Psoas muscle (tissue), 8 donors: ENCODE results near the gene ATG7. TPM values are rescaled to one million over a fixed set of nuclear protein-coding genes. Genes with fewer than 3 reads are reported as not detected.

Source experiments
- ATAC-seq, 4 donors: fragments of 200-7000 bp; cut with Tn5 transposase; one replicate each; pipeline ENCODE4 v1.9.1; 2020; ENCODE audit warnings: moderate library complexity in 3 of 4, mild to moderate bottlenecking in 2 of 4
- DNase-seq, 2 donors: peaks; one replicate each; pipeline ENCODE4 v3.0.0-alpha.2; 2020
- H3K27ac ChIP-seq: fragments of 200-600 bp; one replicate; pipeline ENCODE4 v1.8.0; 2022
- H3K27me3 ChIP-seq, 3 donors: fragments of 200-600 bp in 1 of 3; one replicate each; pipeline versions ENCODE4 v1.6.1 to v1.8.0; 2013 to 2022; ENCODE audit warnings: low read length in 2 of 3, mild to moderate bottlenecking in 2 of 3, moderate library complexity in 1 of 3; ENCODE audit not compliant: insufficient read depth in 3 of 3
- H3K36me3 ChIP-seq, 2 donors: fragments of 200-600 bp in 1 of 2; one replicate each; pipeline versions ENCODE4 v1.6.1 to v1.8.0; 2013 to 2022; ENCODE audit warnings: low read depth in 1 of 2, mild to moderate bottlenecking in 1 of 2, moderate library complexity in 1 of 2; ENCODE audit not compliant: insufficient read depth in 1 of 2
- H3K4me1 ChIP-seq: fragments of 200-600 bp; one replicate; pipeline ENCODE4 v1.8.0; 2022
- H3K4me3 ChIP-seq: fragments of 200-600 bp; one replicate; pipeline ENCODE4 v1.8.0; 2022; ENCODE audit warnings: mild to moderate bottlenecking
- H3K9me3 ChIP-seq: fragments of 200-600 bp; one replicate; pipeline ENCODE4 v1.8.0; 2022
- WGBS, 3 donors: extraction: QIAGEN DNeasy Blood & Tissue Kit; methylation state at CpG; one replicate each; pipeline versions ENCODE4 v1.1.6 to v1.1.7; 2013; 5-methylcytosine and 5-hydroxymethylcytosine counted together
- intact Hi-C, 2 donors: fragments of 100-400 bp; cut with DNase I; formaldehyde crosslinking; loops; one replicate each; pipeline versions ENCODE4 v1.11.0 to v1.14.2; 2022
- long read RNA-seq, 2 donors: library from polyadenylated mRNA; unstranded; transcript quantifications; one replicate each; pipeline ENCODE4 v2.0.0, GENCODE V29; 2021
- polyA plus RNA-seq, 3 donors: library from polyadenylated mRNA; stranded (reverse); fragments of 200-250 nt; gene quantifications; one replicate each; pipeline ENCODE4 v1.2.3, GENCODE V29; 2013
- total RNA-seq, 4 donors: library from RNA; stranded (reverse); fragmentation: NEBNext Ultra II Directional in 2 of 4; extraction: Animal tissue kit (Norgen Biotek cat#: 25700) in 2 of 4; gene quantifications; one replicate each; pipeline versions ENCODE4 v1.2.1 to v1.2.4, GENCODE V29; 2021 to 2023
- TF ChIP-seq, protein P1 (sequence below): fragments of 200-600 bp; IDR thresholded peaks from one replicate; pipeline ENCODE4 v1.8.0; 2022; ENCODE audit warnings: antibody characterized with exemption
- donor health status: healthy with polysubstance abuse.
- donor health status: DM: no; HTN: no; CAD: no; lungs with moderate emphysema.
- donor health status: Bipolar disorder and iron deficiency.
- donor health status: healthy.
- donor health status: DM: yes; HTN: yes; CAD: no.
- donor health status: DM: no; HTN: no; CAD: no.
- donor health status: DM: no; HTN: no; CAD: no.
- donor health status: DM: yes; HTN: yes; CAD: no.

The ATG7 gene, protein sequence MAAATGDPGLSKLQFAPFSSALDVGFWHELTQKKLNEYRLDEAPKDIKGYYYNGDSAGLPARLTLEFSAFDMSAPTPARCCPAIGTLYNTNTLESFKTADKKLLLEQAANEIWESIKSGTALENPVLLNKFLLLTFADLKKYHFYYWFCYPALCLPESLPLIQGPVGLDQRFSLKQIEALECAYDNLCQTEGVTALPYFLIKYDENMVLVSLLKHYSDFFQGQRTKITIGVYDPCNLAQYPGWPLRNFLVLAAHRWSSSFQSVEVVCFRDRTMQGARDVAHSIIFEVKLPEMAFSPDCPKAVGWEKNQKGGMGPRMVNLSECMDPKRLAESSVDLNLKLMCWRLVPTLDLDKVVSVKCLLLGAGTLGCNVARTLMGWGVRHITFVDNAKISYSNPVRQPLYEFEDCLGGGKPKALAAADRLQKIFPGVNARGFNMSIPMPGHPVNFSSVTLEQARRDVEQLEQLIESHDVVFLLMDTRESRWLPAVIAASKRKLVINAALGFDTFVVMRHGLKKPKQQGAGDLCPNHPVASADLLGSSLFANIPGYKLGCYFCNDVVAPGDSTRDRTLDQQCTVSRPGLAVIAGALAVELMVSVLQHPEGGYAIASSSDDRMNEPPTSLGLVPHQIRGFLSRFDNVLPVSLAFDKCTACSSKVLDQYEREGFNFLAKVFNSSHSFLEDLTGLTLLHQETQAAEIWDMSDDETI
- total RNA-seq (10 to 100 TPM; 13.5 to 15.0 (median 14.5) TPM), polyA plus RNA-seq (10 to 100 TPM in 2 of 3 donors, 1 to 10 TPM in 1; 5.9 to 13.1 (median 10.3) TPM)
- long read RNA-seq, donor 1, full-length matches to known transcripts = 6 of 12 reads
- long read RNA-seq, donor 1, partial matches to known transcripts = 0 of 12 reads
- long read RNA-seq, donor 1, other reads (novel, unspliced or antisense) = 6 of 12 reads
- long read RNA-seq, donor 2, full-length matches to known transcripts = 9 of 29 reads
- long read RNA-seq, donor 2, partial matches to known transcripts = 6 of 29 reads
- long read RNA-seq, donor 2, other reads (novel, unspliced or antisense) = 14 of 29 reads

DNA sequence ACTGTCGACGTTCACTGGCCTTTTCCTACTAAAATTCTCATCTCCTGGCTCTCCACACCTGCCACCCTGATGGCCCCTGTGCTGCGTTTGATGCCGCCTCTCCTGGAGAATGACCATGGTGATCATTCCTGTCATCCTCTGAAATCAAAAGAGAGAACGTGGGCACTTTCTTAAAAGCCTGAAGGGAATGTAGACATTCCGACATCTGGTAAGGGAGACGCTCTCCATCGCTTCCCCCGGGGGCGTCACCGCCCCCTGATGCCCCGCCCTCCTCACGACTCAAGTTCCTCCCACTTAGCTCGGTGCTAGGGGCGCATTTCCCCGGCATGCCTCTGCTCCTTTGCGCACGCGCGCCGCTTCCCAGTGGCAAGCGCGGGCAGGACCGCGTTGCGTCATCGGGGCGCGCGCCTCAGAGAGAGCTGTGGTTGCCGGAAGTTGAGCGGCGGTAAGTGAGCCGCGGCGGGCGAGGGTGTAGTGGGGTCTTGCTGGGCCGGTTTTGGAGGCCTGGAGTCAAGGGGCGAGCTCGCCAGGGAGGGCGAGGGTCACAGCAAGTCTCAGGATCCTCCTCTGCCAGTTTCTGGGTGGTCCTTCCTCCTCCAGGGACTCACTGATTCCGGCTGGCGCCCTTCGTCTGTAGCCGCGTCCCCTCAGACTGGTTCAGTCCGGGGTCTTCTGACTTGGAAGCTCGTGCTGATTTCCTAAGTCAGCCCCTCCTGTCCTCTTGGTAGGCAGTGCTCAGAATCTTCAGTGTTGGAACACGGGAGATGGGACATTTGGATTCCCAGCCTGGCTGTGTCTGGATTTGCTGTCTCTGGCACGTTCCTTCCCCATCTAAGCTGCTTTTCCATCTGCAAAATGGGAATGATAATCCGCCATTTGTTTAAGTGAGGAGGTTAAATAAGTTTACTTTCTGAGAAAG, at the start of gene ATG7:
Gene ATG7 (plus strand): TSS at position 412 of the 919 bp plus-strand sequence. CDS start 26,299 bp downstream, outside the sequence.
- Histone ChIP-seq H3K36me3 (peaks cover 3 to 6% of the 10 kb centered on the region in 2 donors), H3K9me3 (no peaks in the 10 kb centered on the region), H3K27ac (peak within 1 kb of the TSS; percentile 87), H3K4me1 (peaks cover 18% of the 10 kb centered on the region), H3K27me3 (no peaks in the 10 kb centered on the region), H3K4me3 (peak within 1 kb of the TSS; percentile 83)
- DNase-seq = peak; percentile 98 to 99
- intact Hi-C loops = no loop called here
- TF ChIP-seq, protein P1, sequence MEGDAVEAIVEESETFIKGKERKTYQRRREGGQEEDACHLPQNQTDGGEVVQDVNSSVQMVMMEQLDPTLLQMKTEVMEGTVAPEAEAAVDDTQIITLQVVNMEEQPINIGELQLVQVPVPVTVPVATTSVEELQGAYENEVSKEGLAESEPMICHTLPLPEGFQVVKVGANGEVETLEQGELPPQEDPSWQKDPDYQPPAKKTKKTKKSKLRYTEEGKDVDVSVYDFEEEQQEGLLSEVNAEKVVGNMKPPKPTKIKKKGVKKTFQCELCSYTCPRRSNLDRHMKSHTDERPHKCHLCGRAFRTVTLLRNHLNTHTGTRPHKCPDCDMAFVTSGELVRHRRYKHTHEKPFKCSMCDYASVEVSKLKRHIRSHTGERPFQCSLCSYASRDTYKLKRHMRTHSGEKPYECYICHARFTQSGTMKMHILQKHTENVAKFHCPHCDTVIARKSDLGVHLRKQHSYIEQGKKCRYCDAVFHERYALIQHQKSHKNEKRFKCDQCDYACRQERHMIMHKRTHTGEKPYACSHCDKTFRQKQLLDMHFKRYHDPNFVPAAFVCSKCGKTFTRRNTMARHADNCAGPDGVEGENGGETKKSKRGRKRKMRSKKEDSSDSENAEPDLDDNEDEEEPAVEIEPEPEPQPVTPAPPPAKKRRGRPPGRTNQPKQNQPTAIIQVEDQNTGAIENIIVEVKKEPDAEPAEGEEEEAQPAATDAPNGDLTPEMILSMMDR = no peak
- 1 to 2% (median 1%) methylated on average over 45 to 51 of the region's 51 CpGs for WGBS, 3 donors
- peak; percentile 98 to 100 (median 99) for ATAC-seq

DNA sequence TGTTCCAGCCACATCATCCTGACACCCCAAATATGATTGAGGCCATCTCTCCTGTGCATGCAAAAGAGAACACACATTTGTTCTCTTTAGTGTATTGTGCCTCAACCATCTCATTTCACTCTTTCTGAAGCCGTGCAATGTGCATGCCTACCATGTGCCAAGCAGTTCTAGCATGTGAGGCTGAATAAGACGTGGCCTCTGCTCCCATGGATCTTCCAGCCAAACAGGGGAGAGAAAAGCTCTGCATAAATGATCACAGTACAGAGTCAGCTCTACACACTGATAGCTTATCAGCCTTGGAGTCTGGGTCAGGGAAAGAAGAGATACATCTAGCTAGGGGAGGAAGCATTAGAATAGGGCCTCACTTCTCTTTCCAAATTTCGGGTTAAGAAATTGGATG, 48.2 kb upstream of the ATG7 start:
- H3K27ac ChIP-seq = no peak overlapping the region
- H3K4me3 ChIP-seq = no peak overlapping the region
- no peaks in the 10 kb centered on the region for H3K4me1 ChIP-seq
- H3K9me3 ChIP-seq = no peaks in the 10 kb centered on the region
- ATAC-seq (no peak), DNase-seq (no peak)
- no peaks in the 10 kb centered on the region for H3K27me3 ChIP-seq
- intact Hi-C loops = no loop called here
- no peaks in the 10 kb centered on the region for H3K36me3 ChIP-seq
- TF ChIP-seq, protein P1 = no peak
- 89 to 95% (median 92%) methylated on average over 3 of the region's 3 CpGs for WGBS, 3 donors

DNA sequence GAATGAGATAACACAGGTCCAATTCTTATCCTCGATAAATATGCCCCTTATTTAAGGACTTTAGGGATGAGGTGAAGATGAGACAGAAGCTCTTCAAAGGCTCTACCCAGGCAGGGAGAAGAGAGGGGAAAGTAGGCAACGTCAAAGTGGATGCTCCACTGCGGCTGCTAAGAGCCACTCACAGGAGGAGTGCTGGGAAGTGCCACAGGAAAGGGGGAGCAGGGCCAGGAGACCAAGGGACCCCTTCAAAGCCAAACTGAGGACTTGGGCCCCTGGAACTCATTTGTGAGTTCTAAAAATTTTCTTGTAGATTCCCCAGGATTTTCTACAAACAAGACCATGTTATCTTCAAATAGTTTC, 47.3 kb upstream of the ATG7 start:
- Histone ChIP-seq H3K4me1 (no peaks in the 10 kb centered on the region), H3K36me3 (no peaks in the 10 kb centered on the region), H3K27me3 (no peaks in the 10 kb centered on the region), H3K9me3 (no peaks in the 10 kb centered on the region), H3K27ac (peak overlapping the region; percentile 19), H3K4me3 (no peak overlapping the region)
- ATAC-seq (no peak), DNase-seq (no peak)
- intact Hi-C loops = loop anchor here in 1 of 2 donors (5.0 kb wide), 1 partner anchor 68 kb away; no protein-coding TSS in a partner anchor
- TF ChIP-seq, protein P1 = no peak
- 87 to 95% (median 90%) methylated on average over 3 of the region's 3 CpGs for WGBS, 3 donors

DNA sequence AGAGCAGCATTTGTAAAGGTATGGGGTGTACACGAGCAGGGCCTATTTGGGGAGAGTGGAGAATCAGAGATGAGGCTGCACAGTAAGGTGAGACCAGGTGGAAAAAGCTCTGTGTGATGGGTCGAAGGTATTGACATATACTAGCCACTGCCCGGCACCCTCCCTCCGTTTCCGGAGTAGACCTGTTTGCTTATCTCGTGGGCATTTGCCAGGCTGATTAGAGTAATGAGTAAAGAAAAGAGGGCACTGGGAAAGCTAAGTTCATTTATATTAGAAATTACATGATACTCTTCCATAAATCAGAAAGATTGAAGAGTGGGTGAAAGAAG, 46.2 kb upstream of the ATG7 start:
- Histone ChIP-seq H3K4me1 (no peaks in the 10 kb centered on the region), H3K9me3 (no peaks in the 10 kb centered on the region), H3K36me3 (no peaks in the 10 kb centered on the region), H3K27ac (peak overlapping the region; percentile 46), H3K4me3 (no peak overlapping the region), H3K27me3 (no peaks in the 10 kb centered on the region)
- intact Hi-C loops = loop anchor here in 1 of 2 donors (5.0 kb wide), 1 partner anchor 69 kb away; no protein-coding TSS in a partner anchor
- ATAC-seq = peak in 1 of 4 donors; percentile 21
- 88 to 89% (median 89%) methylated on average over 6 of the region's 6 CpGs for WGBS, 3 donors
- DNase-seq = no peak
- TF ChIP-seq, protein P1 = no peak
